ENCODE results near the gene PAPLN. TPM values are rescaled to one million over a fixed set of nuclear protein-coding genes. Genes with fewer than 3 reads are reported as not detected.

The PAPLN gene
- polyA plus RNA-seq, 1 donor, result 69.1 TPM

GRCh38 chr14:73312687-73313086, 75.4 kb downstream of the PAPLN start:
- H3K27ac ChIP-seq (ENCODE audit: low read length), result no peak overlapping the region
- DNase-seq, result no peak
- 100% methylated on average over 1 of the region's 3 CpGs for WGBS (ENCODE audit: insufficient coverage, low lambda C conversion rate)
- H3K4me1 ChIP-seq (ENCODE audit: control insufficient read depth, insufficient read depth, low read length), result peaks cover 5% of the 10 kb centered on the region
- H3K9me3 ChIP-seq (ENCODE audit: control insufficient read depth, low read depth, low read length), result no peaks in the 10 kb centered on the region
- no peaks in the 10 kb centered on the region for H3K27me3 ChIP-seq (ENCODE audit: control insufficient read depth, insufficient read depth, low read length)
- H3K4me3 ChIP-seq (ENCODE audit: low read length), result no peak overlapping the region
- peaks cover 8% of the 10 kb centered on the region for H3K36me3 ChIP-seq (ENCODE audit: control insufficient read depth, insufficient read depth, low read length)

DNA sequence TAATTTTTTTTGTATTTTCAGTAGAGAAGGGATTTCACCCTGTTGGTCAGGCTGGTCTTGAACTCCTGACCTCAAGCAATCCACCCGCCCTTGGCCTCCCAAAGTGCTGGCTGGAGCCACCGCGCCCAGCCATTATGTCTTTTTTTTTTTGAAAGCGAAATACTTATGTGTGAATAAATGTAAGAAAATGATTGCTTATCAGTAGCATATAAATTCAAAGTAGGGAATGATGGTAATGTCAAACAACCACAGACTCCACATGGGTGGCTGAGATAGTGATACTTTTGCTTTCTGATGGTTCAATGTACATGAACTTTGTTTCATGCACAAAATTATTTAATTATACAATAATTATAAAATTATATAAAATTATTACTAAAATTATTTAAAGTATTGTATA, 75.8 kb downstream of the PAPLN start:
- DNase-seq, result no peak
- no peak overlapping the region for H3K4me3 ChIP-seq (ENCODE audit: low read length)
- no peaks in the 10 kb centered on the region for H3K9me3 ChIP-seq (ENCODE audit: control insufficient read depth, low read depth, low read length)
- H3K27me3 ChIP-seq (ENCODE audit: control insufficient read depth, insufficient read depth, low read length), result no peaks in the 10 kb centered on the region
- H3K36me3 ChIP-seq (ENCODE audit: control insufficient read depth, insufficient read depth, low read length), result peaks cover 5% of the 10 kb centered on the region
- 100% methylated on average over 1 of the region's 4 CpGs for WGBS (ENCODE audit: insufficient coverage, low lambda C conversion rate)
- H3K27ac ChIP-seq (ENCODE audit: low read length), result no peak overlapping the region
- H3K4me1 ChIP-seq (ENCODE audit: control insufficient read depth, insufficient read depth, low read length), result peaks cover 5% of the 10 kb centered on the region

DNA sequence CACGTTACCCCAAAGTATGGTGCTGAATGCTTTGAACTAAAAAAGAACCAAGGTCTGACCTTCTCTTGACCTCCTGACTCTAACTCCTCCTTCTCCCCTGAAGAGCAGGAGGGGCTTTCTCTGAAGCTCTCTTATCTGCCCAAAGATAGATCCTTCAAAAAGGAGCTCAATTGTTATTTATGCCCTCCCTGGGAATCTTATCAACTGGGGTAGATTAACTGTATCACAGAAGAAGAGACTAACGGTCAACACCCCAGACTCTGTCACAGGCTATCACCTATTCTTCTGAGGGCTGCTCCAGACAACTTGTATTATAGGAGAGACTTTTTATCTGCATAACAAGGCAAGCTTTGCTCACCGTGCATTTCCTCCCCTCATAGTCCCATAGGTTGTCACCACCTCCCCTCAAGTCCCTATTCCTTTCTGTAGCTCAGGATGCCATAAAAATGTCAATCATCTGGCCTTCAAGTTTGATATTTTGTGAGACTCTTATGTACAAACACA, 86.6 kb downstream of the PAPLN start:
- H3K36me3 ChIP-seq (ENCODE audit: control insufficient read depth, insufficient read depth, low read length), result peaks cover 5% of the 10 kb centered on the region
- no peaks in the 10 kb centered on the region for H3K27me3 ChIP-seq (ENCODE audit: control insufficient read depth, insufficient read depth, low read length)
- H3K4me3 ChIP-seq (ENCODE audit: low read length), result no peak overlapping the region
- no peak for DNase-seq
- no peak overlapping the region for H3K27ac ChIP-seq (ENCODE audit: low read length)
- no peaks in the 10 kb centered on the region for H3K9me3 ChIP-seq (ENCODE audit: control insufficient read depth, low read depth, low read length)
- H3K4me1 ChIP-seq (ENCODE audit: control insufficient read depth, insufficient read depth, low read length), result peaks cover 27% of the 10 kb centered on the region
- no CpG with 5 or more reads among the region's 3 CpGs for WGBS (ENCODE audit: insufficient coverage, low lambda C conversion rate)

Other genes with a start within 250 kb of the PAPLN start
- gene ZFYVE1, start 210.4 kb upstream of the PAPLN start, polyA plus RNA-seq, result 14.2 TPM
- 124 TPM for gene RBM25, start 179.0 kb upstream of the PAPLN start, polyA plus RNA-seq
- 104 TPM for gene PSEN1, start 101.0 kb upstream of the PAPLN start, polyA plus RNA-seq
- 88.3 TPM for gene NUMB, start 221.0 kb downstream of the PAPLN start, polyA plus RNA-seq